Measurements from ENCODE around the gene DDHD1. TPM values are rescaled to one million over a fixed set of nuclear protein-coding genes. Genes with fewer than 3 reads are reported as not detected.

DDHD1 gene
- total RNA-seq, 3 donors from 2014 or later (not counting 1 experiment from before 2014, with no cell fraction given) = 76.6 to 82.3 (median 80.9) TPM

- H3K9me3 ChIP-seq (ENCODE audit: control insufficient read depth, insufficient read depth, low read length) = no peaks in the 10 kb centered on the region
- no peak overlapping the region for H3K4me3 Mint-ChIP-seq
- no peak overlapping the region for H3K4me3 ChIP-seq (ENCODE audit: low read length)
- H3K4me1 ChIP-seq (ENCODE audit: control insufficient read depth, insufficient read depth, low read length) = no peaks in the 10 kb centered on the region
- ATAC-seq = no peak
- no peaks in the 10 kb centered on the region for H3K4me1 Mint-ChIP-seq
- no peak for DNase-seq
- no peaks in the 10 kb centered on the region for H3K27me3 ChIP-seq (ENCODE audit: control insufficient read depth, insufficient read depth, low read length)
- intact Hi-C loops (cut with micrococcal nuclease) = no loop called here
- WGBS (ENCODE audit: insufficient coverage) = 100% methylated on average over 1 of the region's 2 CpGs
- H3K27ac ChIP-seq (ENCODE audit: low read length) = no peak overlapping the region
- peaks cover 5% of the 10 kb centered on the region for H3K36me3 Mint-ChIP-seq
- H3K36me3 ChIP-seq (ENCODE audit: control insufficient read depth, insufficient read depth, low read length) = peaks cover 36% of the 10 kb centered on the region
- no peaks in the 10 kb centered on the region for H3K9me3 Mint-ChIP-seq
- H3K27ac Mint-ChIP-seq = no peak overlapping the region
- H3K27me3 Mint-ChIP-seq (ENCODE audit: low read depth in 2 of 2) = no peaks in the 10 kb centered on the region
- TF ChIP-seq, protein P1, sequence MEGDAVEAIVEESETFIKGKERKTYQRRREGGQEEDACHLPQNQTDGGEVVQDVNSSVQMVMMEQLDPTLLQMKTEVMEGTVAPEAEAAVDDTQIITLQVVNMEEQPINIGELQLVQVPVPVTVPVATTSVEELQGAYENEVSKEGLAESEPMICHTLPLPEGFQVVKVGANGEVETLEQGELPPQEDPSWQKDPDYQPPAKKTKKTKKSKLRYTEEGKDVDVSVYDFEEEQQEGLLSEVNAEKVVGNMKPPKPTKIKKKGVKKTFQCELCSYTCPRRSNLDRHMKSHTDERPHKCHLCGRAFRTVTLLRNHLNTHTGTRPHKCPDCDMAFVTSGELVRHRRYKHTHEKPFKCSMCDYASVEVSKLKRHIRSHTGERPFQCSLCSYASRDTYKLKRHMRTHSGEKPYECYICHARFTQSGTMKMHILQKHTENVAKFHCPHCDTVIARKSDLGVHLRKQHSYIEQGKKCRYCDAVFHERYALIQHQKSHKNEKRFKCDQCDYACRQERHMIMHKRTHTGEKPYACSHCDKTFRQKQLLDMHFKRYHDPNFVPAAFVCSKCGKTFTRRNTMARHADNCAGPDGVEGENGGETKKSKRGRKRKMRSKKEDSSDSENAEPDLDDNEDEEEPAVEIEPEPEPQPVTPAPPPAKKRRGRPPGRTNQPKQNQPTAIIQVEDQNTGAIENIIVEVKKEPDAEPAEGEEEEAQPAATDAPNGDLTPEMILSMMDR (IDR thresholded peaks at IDR 0.05) = no peak
These were observed 104.5 kb downstream of the DDHD1 start for GRCh38 chr14:53048631-53049030.

DNA sequence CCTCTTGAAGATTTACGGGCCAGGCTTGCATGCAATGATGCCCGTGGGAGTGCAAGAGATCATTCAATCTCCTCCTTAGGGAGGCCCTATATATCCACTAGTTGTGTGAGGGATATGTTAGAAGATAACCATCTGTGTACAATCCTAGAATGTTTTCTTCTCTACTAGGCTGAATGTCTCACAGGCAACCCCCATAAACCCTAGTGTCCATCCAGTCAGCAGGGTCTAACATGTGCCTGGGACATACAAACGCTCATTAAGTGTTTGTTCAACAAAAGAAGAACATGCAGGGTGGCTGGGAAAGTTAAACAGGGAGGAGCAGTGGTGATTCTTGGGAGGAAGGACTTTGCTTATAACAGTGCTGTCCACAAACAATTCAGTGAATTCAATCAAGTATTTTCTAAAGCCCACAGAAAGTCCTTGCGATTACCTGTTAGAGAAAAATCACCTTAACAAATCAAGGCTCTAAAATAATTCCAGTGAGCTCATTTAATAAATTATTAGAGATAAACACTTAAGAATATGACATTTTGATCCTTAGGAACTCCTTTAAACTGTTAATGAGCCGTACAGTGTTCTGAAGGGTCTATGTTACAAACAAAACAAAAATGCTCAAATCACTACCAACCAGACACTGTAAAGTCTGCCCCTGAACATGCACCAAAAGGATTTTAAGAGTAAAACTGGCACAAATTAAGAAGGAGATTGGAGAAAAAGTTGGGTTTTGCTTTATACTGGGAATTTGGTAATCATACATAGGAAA, 105.6 kb downstream of the DDHD1 start:
- DNase-seq = no peak
- Mint-ChIP-seq H3K36me3 (peaks cover 13% of the 10 kb centered on the region), H3K27me3 (ENCODE audit: low read depth in 2 of 2) (no peaks in the 10 kb centered on the region), H3K9me3 (no peaks in the 10 kb centered on the region), H3K4me1 (no peaks in the 10 kb centered on the region), H3K4me3 (no peak overlapping the region), H3K27ac (peak overlapping the region in 1 of 2 donors; percentile 52)
- H3K27me3 ChIP-seq (ENCODE audit: control insufficient read depth, insufficient read depth, low read length) = no peaks in the 10 kb centered on the region
- TF ChIP-seq, protein P1 (IDR thresholded peaks at IDR 0.05) = no peak
- intact Hi-C loops (cut with micrococcal nuclease) = no loop called here
- no peak overlapping the region for H3K27ac ChIP-seq (ENCODE audit: low read length)
- 100% methylated on average over 2 of the region's 5 CpGs for WGBS (ENCODE audit: insufficient coverage)
- ATAC-seq = no peak
- no peaks in the 10 kb centered on the region for H3K9me3 ChIP-seq (ENCODE audit: control insufficient read depth, insufficient read depth, low read length)
- H3K4me3 ChIP-seq (ENCODE audit: low read length) = no peak overlapping the region
- peaks cover 38% of the 10 kb centered on the region for H3K36me3 ChIP-seq (ENCODE audit: control insufficient read depth, insufficient read depth, low read length)
- H3K4me1 ChIP-seq (ENCODE audit: control insufficient read depth, insufficient read depth, low read length) = no peaks in the 10 kb centered on the region

DNA sequence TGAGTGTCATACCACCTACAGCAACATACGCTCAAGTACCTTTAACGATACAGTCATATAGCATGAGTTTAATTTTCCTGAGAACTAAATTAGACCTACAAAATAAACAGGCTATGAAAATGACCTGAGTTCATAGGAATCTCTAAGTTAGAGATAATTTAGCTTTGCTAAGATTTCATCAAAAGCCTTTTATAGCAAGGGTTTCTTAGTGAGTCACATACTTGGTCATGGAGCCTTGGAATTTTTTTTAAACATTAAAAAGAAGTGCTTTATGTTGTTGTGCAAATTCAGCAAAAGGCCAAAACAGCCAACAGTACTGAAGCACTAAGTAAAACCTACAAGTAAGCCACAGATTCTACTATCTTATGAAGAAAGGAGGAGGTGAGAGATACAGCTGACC, 108.6 kb downstream of the DDHD1 start:
- Mint-ChIP-seq H3K4me3 (no peak overlapping the region), H3K27ac (no peak overlapping the region), H3K36me3 (peaks cover 20% of the 10 kb centered on the region), H3K27me3 (ENCODE audit: low read depth in 2 of 2) (no peaks in the 10 kb centered on the region), H3K9me3 (no peaks in the 10 kb centered on the region), H3K4me1 (no peaks in the 10 kb centered on the region)
- H3K4me1 ChIP-seq (ENCODE audit: control insufficient read depth, insufficient read depth, low read length) = no peaks in the 10 kb centered on the region
- no peak overlapping the region for H3K27ac ChIP-seq (ENCODE audit: low read length)
- intact Hi-C loops (cut with micrococcal nuclease) = no loop called here
- no peak for DNase-seq
- TF ChIP-seq, protein P1 (IDR thresholded peaks at IDR 0.05) = no peak
- no peaks in the 10 kb centered on the region for H3K9me3 ChIP-seq (ENCODE audit: control insufficient read depth, insufficient read depth, low read length)
- WGBS (ENCODE audit: insufficient coverage) = 100% methylated on average over 2 of the region's 2 CpGs
- peaks cover 52% of the 10 kb centered on the region for H3K36me3 ChIP-seq (ENCODE audit: control insufficient read depth, insufficient read depth, low read length)
- no peaks in the 10 kb centered on the region for H3K27me3 ChIP-seq (ENCODE audit: control insufficient read depth, insufficient read depth, low read length)
- no peak overlapping the region for H3K4me3 ChIP-seq (ENCODE audit: low read length)
- no peak for ATAC-seq

All from natural killer cell (primary cell).